GM19438 (cell line): Measurements from ENCODE around the gene VEPH1.

ENCODE experiments used
- ATAC-seq: cut with Tn5 transposase; IDR thresholded peaks from one replicate; pipeline ENCODE4 v1.9.1; 2021; ENCODE audit warnings: low read depth; ENCODE audit not compliant: unreplicated experiment

VEPH1 gene

GRCh38 chr3:157393113-157393512, 110.1 kb downstream of the VEPH1 start:
- ATAC-seq = no peak

GRCh38 chr3:157392104-157392503, 111.1 kb downstream of the VEPH1 start:
- ATAC-seq = no peak

DNA sequence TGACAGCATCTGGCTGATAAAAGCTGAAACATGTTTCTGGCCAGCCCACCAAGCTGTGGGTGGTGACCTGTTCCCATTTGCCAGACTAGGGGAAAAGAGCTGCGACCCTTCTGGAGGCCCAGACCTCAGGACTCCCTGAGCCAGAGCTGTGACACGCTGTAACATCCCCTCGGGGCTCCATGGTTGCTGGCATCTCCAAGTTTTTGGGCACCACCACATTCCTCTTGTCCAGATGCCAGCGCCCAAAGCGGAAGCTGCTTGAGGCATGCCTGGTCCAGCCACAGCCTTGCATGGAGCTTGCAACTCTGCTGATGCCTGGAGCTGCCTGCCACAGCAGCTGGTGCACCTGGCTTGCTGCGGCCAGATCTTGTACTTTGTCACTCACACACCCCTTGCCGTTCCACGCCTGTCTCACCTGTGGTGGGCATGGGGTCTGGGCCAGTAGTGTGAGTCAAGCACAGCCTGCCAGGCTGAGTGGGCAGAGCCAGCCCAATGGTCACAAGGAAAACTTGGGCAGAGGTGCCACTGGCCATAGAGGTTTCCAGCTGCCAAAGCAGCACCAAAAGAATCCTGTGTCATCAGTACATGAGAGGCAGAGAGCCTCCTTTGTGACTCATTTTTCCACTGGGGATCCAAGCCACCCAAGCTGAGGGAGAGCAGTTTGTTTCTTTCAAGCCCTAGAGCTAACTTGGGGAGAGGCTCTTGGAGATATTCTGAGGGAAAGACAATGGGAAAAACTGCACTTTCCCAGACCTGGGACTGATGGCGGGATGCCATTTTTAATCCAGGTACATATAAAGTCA, 112.3 kb downstream of the VEPH1 start:
- no peak for ATAC-seq

DNA sequence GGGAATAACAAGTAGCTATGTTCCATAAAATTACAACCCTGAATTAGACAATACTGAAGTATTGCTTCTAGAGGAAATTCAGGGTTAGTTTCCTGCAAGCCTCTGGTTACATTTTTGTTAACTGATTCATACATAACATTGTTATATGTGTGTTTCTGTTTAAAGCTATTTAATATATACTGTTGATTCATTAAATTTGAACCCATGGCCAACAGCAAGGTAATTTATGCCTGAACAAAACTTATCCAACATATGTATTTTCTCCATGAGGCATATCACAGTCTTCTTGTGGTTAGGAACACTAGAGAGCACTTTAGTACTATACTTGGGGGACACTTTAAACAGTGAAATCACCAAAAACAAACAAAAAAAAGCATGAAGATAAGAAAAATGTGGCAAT, 114.2 kb downstream of the VEPH1 start:
- ATAC-seq = no peak

DNA sequence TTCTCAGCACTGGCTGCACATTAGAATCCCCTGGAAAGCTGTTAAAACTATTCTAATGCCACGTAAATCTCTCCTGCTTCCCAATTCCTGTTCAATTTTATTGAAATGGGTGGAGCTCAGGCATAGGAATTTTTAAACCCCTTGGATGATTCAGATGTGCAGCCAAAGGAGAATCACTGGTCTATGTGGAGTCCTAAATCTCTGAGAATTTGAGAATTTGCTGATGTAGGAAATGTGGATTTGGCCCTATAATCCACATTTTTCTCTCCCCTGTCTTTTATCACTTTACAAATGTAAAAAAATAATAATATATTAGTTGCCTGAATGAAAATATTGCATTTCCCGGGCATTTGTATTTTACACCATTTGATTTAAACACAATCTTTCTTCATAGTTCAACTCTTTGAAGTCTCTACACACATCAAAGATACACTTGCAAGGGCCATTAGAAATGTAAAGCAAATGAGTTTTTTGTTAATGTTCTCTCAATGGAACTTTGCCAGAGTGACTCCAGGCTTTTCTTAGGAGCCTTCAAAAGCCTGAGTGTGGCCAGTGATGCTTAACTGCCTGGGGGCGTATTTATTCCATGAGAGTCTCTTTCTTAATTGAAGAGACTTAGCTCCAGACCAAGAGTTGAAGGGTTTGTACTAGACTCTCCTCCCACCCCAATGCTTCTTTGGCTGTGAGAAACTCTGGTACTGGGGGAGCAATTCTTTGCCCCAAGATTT, 115.3 kb downstream of the VEPH1 start:
- ATAC-seq = no peak

- no peak for ATAC-seq
Observed at GRCh38 chr3:157384491-157384890, 118.7 kb downstream of the VEPH1 start.

GRCh38 chr3:157384031-157384430, 119.2 kb downstream of the VEPH1 start:
- no peak for ATAC-seq

GRCh38 chr3:157381606-157382005, 121.6 kb downstream of the VEPH1 start:
- ATAC-seq = no peak

DNA sequence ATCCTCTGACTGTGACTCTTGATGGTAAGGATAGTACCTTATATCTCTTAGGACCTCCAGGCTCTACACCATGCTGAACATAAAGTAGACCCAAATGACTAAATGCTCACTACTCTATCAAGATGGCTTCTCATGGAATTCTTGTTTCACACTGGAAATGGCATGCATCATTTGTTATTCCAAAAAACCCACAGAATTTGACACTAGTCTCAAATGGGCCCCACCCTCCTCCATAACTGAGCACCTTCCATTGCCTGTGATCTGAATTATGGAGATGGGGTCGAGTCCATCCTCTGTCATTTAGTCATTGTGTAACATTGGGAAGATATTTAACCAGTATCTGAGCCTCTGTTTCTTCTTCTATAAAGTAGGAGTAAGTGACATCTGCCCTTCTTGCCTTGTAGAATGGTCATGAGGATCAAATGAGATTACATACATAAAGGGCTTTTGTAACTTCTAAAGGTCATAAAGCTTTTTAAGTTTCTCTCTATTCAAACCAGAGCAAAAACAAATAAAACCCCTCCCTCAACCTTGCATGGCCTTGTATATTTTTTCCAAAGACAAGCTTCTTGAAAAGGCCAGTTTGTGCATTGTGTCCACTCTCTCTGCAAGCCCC, 123.6 kb downstream of the VEPH1 start:
- ATAC-seq = no peak

DNA sequence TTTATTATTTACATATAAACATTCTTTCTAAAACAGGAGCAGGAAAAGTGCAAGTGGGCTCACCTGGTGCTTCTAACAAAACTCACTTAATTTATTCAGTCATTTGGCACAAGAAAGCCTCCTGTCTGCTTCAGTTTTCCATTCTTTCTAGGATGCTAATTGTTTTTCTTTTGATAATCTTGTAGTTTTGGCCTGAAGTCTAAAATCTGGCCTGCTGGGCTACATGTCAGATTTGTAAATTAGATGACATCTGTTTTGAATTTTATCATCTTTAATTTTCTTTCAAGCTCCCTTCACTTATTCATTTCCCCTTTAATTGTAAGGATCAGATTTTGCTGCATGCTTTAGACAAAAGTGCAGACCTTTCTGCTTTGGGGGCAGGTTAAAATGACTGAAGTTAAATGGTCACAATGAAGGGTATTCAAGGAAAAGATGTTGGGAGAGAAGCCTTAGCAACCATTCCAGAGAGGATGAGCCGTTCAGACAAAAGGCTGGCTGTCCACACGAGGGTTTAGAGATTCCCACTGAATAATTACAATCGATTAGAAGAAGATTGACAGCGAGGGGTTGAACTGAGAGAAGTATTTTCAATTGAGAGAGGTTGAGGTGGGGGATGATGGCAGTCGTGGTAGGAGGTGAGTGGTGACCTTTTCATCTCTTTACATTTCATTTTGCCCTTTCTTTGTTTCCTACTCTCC, 126.5 kb downstream of the VEPH1 start:
- ATAC-seq = no peak

DNA sequence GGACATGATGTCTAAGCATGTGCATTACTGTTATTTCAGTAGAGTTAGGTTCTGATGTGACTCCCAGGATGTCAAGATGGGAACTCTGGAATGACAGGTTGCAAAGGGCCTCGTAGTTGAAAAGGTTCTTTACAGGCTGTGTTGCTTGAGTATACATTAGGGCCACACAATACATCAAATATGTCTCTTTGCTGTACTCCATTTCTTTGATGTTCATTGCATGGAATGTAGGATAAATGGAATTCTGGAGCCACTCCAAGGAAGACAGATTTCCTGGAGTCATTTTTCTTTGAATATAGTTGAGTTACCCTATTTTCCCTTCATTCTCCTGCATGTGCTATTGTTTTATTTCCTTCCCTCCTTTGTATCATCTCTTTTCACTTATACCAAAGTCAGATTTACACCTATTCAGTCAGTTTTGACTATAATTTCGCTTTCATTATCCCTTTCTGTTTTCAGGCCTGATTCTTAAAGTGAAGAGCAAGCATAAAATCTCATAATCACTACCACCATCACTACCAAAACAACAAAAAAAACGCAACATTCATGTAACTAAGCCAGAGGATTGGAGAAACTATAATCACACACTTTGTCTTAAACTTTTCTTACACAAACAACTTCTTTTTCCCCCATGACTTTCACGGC, 127.8 kb downstream of the VEPH1 start:
- no peak for ATAC-seq

DNA sequence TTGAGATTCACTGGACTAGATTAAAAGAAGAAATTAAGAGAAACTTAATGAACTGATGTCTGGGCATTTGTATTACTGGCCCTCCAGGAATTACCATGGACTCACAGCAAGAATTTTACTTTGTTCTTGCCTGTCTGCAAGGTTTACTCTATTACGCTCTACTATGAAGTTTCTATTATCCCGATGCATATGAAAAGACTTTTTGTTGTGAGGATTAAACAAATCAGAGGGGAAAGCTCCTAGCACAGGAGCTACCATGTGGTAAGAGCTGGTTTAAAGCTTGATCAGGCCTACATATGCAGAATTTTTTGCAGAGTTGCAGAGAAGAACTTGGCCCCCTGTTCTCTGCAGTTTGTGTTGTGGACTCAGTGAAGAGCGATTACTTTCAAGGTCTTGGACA, 128.3 kb downstream of the VEPH1 start:
- no peak for ATAC-seq

DNA sequence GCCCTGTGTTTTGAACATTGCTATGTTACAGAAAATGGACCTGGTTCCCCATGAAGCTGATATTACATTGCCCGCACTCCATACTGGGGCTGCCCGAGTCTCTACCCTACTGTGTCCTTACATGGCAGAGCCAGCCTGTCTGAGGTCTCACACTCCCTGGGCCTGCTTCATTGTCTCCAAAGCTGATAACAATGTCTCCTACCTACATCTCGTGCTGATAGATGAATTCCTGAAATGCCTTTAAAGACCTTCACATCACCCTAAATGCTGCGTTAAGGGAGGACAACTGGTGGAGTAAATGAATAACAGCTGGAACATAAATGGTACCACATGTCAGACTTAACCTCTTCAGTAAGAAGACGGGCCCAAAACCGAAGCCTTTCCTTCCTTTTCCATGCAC, 129.4 kb downstream of the VEPH1 start:
- ATAC-seq = no peak

GRCh38 chr3:157370867-157371266, 132.3 kb downstream of the VEPH1 start:
- ATAC-seq = no peak

DNA sequence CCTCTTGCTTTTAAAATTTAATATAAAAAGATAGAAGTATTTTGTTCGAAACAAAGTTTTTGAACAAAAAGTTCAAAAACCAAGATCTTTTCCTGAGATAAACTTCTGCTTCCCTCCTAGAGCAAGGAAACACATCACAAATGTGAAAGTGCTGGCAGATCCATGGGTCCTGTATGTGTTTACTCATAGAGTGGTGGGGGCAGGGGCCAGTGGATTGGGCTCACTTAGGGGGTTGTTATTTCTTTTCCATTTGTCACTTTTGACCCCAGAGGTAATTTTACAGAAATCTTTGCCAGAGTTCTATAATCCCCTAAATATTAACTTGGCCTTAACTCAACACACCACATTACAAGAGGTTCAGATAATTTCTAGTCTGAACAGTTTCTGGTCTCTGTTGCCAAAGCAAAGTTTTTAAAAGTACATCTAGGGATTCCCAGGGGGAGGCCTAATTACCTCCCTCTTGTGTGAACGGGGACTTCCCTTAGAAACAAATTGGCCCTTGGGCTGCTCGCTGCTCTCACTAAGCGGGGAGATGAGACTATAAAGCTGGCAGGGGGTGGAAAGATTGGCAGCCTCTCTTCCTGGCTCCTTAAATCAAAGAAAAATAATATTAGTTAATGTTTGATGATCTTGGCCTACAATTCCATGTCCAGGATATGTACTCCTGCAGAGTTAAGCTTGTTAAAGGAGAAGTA, 133.3 kb downstream of the VEPH1 start:
- ATAC-seq = no peak

DNA sequence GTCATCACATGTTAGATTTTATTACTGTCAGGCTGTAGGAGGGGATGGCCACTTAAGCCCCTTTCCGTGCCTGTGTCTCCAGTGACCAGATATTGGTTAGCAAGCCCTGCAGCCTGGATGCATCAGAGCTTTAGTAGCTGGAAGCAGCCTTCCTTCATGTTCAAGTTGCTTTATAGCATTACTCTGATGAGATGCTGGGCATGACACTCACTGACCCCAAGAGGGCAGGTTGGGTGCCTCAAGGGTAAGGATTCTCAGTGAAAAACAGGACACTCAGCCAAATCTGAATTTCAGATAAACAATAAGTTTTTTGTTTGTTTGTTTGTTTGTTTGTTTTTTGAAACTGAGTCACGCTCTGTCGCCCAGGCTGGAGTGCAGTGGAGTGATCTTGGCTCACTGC, 135.0 kb downstream of the VEPH1 start:
- ATAC-seq = no peak

GRCh38 chr3:157363393-157363792, 139.8 kb downstream of the VEPH1 start:
- no peak for ATAC-seq

DNA sequence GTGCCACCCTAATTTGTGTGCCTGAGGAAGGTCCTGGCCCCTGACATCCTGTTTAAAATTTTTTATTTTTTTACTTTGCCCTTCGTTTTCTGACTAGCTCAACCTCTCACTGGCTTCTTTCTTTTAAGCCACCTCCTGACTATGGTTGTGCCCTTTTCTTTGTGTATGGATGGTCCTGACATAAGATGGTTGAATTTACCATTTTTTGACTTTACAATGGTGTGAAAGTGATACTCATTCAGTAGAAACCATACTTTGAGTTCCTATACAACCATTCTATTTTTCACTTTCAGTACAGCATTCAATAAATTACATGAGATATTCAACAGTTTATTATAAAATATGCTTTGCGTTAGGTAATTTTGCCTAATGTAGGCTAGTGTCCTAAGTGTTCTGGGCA, 140.9 kb downstream of the VEPH1 start:
- ATAC-seq = no peak

DNA sequence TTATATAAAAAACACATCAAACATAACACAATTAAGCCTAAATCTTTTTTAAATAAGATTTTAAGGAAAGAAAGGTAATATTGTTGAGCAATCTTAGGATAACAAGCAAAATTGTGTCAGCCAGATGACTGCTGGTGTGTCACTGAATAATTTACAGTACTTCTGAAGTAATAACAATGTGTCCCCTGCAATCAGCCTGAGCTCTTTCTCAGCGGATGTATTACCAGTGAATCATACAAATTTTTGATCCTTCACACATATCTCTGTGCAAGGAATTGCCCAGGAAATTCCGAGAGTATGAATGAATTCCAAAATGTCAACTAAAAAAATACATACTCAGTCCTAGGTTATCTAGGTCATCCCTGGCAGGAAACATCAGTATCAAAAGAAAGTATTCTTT, 143.2 kb downstream of the VEPH1 start:
- ATAC-seq = no peak

- no peak for ATAC-seq
Observed at GRCh38 chr3:157356541-157356940, 146.7 kb downstream of the VEPH1 start.
